ENCODE data around the gene FOXJ1. TPM values are rescaled to one million over a fixed set of nuclear protein-coding genes. Genes with fewer than 3 reads are reported as not detected.

The FOXJ1 gene
- total RNA-seq, 1 experiment from 2014 or later, result 2.0 TPM

DNA sequence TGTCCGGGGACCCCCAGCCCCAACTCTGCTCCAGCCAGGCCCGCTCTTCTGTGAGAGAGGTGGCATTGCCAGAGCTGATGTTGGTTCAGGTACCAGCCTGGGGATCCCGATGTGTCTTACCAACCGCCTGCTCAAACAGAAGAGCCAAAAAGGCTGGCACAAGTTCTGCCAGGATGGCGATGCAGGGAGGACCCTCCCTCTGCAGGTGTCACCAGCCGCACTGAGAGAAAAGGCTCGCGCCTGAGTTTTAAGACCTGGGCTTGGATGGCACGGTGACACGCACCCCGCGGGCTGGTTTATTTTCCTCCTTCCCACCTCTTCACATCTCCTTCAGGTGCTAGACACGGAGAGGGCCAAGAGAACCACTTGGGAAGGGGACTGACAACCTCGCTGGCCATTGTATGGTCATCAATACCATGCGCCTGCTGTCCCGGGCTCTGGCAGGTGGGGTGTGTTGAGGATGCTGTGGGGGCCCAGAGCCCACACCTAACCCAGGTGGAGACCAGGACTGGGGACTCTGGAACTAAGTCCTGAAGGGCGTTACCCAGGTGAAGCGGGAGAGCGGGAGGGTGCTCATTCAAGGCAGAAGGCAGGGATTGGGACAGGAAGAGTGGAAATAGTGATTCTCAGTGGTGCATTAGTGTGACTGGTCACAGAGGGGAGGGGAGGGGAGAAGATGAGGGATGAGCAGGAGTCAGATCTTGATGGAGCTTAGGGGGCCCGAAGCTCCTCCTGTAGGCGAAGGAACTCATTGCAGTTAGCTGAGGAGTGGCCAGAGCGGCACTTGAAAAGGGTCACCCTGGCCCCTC lies 16.3 kb downstream of the FOXJ1 start:
- DNase-seq (ENCODE audit: low spot score), result no peak

DNA sequence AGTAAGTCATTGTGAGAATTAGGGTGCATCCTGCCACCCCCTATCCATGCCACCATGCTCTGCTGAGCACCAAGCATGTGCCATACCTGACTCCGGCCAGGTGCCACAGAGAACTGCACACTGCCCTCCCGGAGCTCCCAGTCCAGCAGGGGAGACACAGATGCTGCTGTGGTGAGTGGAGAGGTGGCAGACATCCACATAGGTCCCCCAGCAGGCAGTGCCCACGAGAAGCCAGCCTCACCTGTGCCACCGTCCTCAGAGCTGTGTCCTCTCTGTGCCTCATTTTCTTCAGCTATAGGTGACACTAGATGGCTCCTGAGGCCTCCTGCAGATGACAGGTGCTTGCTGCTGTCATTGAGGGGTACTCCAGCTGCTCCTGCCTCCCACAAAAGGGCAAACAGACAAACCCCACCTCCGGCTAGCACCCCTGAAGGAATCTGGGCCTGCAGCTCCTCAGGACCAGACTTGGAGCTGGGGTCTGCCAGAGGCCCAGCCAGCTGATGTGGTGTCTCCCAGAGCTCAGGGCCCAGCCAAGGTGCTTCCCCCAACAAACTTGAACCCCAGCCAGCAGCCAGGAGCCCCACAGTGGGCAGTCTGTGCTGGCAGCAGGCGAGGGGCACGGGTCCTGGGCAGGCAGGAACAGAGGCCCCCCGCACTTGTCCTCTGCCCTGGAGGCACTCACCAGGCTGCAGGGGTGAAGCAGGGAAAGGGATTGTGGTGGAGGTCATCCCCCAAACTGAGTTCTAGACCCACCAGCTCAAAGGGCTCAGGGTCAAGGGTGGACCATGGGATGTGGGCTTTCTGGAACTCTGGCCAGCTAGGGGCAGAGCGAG lies 17.1 kb downstream of the FOXJ1 start:
- peak; percentile 25 for DNase-seq (ENCODE audit: low spot score)

DNA sequence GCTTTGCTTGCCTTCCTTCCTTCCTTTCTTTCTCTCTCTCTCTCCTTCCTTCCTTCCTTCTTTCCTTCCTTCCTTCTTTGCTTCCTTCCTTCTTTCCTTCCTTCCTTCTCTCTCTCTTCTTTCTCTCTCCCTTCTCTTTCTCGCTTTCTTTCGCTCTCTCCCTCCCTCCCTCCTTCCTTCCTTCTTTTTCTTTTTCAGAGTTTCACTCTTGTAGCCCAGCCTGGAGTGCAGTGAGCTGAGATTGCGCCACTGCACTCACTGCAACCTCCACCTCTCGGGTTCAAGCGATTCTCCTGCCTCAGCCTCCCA lies 17.9 kb downstream of the FOXJ1 start:
- DNase-seq (ENCODE audit: low spot score), result no peak

DNA sequence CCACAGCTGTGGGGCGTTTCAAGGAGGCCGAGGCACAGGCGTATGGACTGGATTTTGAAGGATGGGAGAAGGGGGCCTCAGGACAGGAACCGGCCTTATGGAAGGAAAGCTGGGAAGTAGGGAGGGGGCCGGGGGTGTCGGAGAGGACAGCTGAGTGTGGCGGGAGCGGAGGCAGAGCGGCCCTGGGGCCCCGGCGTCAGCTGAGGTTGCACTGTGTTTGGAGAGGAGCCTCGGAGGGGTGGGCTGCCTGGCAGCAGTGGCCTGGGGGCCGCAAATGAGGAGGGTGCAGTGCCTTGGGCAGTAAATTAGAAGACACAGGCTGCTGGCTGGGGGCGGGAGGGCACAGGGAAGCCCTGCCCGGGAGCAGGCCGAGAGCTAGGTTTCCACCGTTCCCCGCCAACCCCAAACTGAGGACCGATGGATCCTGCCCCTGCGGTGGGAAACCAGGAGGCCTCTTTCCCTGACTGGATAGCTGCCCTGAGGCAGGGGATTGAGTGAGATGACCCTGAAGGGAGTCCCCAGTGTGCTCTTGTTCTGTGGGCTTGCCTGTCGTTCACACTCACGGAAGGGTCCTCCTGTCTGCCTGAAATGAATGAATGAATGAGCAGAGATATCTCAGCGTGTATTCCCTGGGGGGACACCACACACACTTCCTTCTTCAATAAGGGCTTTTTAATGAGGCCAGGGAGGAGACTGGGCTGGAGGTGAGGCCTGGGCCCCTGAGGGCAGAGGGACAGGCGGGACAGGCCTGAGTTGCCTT lies 18.4 kb downstream of the FOXJ1 start:
- DNase-seq (ENCODE audit: low spot score), result no peak

DNA sequence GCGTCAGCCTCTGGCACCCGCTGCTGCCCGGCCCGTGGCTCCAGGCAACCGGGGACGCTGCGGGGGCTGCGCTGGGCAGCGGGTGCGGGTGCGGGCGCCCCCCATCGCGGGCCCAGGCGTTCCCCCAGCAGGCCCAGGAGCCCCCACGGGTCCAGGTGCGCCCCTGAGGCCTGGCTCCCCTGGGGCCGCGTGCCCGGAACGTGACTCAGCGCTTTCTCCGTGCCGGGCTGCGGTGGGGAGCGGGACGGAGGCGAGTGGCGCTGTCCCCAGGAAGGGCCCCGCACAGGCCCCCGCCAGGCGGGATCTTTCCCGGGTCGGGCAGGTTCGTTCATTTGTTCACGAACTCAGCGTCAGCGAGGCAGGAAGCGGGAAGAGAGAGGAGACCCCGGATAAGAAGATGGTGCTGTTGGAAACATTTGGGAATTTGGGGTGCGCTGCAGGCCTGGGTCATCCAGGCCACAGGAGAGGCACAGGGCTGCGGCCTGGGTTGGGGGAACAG lies 19.1 kb downstream of the FOXJ1 start:
- DNase-seq (ENCODE audit: low spot score), result no peak

DNA sequence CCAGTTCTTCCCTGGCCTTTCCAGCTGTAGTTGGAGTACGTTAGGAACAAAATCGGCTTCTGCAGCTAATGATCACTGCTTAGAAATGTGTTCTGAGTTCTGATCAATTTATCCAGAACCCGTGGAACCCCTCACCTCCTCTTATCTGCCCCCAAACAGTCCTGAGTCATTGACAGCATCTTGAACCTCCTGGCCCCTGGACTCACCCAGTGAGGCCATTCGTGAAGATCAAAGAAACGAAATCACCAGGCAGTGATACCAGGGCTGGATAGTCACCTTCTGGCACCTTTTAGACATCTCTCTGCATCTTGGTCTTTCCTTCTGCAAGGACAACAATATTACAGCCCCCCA lies 20.4 kb downstream of the FOXJ1 start:
- DNase-seq (ENCODE audit: low spot score), result no peak

DNA sequence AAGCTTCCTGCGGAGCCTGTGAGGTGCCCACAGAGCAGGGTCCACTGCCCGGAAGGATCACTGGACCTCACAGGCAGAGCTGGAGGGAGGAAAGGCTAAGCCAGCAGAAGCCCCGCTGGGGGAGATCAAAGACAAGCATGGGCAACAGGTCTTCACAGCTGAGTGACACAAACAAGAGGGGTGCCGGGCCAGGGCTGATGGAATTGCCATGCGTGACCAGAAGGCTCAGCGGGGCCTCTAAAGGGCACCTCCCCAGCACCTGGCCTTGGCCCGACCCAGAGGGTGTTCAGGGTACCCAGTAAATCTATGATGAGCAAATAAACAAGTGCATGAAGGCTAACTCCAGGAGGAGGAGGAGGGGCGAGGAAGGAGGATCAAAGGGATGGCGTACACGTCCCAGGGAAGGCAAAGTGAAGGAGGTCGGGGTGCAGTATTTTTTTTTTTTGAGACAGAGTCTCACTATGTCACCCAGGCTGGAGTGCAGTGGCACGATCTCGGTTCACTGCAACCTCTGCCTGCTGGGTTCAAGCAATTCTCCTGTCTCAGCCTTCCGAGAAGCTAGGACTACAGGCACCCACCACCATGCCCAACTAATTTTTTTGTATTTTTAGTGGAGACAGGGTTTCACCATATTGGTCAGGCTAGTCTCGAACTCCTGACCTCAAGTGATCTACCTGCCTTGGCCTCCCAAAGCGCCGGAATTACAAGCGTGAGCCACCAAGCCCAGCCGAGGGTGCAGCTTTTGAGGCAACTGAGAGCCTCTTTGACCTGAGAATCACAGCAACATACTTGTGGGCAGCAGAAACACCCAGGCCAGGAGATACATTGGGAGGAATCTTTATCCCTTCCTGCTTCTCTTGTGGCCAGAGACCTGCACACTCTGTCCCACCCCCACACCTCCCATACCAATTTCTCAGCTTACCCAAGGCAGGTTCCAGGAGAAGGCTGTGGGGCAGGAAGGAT lies 21.4 kb downstream of the FOXJ1 start:
- DNase-seq (ENCODE audit: low spot score), result no peak

DNA sequence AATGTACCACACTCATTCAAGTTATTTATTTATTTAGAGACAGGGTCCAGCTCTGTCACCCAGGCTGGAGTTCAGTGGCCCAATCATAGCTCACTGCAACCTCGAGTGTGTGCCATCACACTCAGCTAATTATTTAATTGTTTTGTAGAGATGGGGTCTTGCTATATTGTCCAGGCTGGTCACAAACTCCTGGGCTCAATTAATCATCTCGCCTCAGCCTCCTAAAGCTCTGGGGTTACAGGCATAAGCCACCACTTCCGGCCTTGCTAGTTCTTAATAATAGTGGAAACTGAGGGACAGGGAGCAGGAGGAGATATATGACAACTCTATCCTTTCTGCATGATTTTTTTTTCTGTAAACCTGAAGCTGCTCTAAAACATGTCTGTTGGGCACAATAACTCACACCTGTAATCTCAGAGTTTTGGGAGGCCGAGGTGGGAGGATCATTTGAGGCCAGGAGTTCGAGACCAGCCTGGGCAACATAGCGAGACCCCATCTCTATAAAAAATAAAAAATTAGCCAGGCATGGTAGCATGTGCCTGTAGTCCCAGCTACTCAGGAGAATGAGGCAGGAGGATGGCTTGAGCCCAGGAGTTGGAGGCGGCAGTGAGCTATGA lies 25.8 kb downstream of the FOXJ1 start:
- DNase-seq (ENCODE audit: low spot score), result no peak

DNA sequence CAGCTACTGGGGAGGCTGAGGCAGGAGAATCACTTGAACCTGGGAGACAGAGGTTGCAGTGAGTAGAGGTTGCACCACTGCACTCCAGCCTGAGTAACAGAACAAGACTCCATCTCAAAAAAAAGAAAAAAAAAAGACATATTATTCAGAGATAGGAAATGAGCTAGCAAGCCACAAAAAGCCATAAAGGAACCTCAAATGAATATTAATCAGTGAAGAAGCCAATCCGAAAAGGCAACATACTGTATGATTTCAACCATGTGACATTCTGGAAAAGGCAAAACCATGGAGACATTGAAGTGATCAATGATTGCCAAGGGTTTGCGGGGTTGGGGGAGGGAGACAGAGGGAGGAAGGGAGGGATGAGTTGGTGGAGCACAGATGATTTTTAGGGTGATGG lies 29.1 kb downstream of the FOXJ1 start:
- DNase-seq (ENCODE audit: low spot score), result no peak

DNA sequence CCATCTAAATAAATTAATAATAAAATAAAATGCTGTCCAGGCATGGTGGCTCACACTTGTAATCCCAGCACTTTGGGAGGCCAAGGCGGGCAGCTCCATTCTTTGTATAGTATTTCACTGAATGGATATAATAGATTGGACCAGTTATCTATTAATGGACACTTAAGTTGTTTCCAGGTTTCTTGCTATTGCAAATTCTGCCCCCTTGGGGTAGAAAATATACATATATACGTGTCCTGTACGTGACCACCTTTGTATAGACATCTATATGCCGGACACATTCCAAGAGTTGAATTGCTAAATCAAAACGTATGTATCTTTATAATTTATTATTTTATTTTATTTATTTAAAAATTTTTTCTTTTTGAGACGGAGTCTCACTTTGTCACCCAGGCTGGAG lies 33.5 kb downstream of the FOXJ1 start:
- DNase-seq (ENCODE audit: low spot score), result peak; percentile 35

DNA sequence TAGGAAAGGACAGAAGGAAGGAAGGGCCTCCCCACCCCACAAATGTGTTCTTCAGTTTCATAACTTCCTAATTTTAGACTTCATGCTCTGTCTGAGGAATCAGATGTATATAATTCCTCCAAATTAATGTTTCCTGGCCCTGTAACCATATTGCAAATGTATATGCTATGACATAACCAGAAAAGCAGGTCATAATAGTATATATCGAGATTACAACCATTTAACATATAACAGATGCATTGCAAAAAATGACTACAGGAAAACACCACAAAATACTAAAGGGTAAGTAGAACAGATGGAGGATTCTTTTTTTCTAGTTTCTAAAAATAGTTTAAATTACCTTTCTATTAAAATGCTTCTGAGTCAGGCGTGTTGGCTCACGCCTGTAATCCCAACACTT lies 34.3 kb downstream of the FOXJ1 start:
- DNase-seq (ENCODE audit: low spot score), result no peak

DNA sequence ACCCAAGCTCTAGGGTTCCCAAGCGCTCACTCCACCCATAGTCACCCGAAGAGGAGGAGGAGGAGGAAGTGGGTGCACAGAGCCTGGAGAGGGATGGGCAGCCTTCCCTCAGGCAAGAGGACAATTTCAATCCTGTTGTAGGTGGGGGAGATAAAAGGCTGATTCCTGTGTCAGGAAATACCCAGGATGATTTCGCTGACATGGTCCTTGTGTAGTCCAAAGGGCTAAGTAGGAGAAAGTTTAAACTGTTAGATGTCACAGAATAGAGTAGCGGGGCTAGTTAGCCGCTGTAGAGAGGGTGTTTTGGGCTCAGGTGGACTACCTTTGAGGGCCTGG lies 36.2 kb downstream of the FOXJ1 start:
- DNase-seq (ENCODE audit: low spot score), result no peak

DNA sequence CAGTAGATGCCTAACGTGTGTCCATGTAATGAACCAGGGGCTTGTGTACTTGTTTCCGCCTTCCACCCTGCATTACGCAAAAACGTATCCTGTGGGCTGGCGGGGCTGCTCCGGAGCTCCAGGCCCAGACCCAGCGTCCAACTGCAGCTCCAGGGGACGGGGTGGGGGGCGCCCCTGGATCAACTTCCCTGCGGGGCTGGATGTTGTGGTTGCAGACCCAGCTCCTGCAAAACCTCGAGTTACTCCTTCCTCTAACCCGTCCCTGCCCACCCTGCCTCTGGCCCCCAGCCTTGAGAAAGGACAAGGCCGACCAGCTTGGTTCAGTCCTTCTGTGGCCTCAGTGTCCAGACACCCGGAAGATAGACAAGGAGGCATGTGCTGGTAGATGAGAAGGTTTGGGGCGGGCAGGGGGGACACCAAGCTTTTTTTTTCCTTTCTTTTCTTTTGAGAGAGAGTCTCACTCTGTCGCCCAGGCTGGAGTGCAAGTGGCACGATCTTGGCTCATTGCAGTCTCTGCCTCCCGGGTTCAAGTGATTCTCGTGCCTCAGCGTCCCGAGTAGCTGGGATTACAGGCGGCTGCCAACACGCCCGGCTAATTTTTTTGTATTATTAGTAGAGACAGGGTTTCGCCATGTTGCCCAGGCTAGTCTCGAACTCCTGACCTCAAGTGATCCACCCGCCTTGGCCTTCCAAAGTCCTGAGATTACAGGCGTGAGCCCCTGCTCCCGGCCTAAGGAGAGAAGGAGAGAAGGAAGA lies 36.7 kb downstream of the FOXJ1 start:
- no peak for DNase-seq (ENCODE audit: low spot score)

DNA sequence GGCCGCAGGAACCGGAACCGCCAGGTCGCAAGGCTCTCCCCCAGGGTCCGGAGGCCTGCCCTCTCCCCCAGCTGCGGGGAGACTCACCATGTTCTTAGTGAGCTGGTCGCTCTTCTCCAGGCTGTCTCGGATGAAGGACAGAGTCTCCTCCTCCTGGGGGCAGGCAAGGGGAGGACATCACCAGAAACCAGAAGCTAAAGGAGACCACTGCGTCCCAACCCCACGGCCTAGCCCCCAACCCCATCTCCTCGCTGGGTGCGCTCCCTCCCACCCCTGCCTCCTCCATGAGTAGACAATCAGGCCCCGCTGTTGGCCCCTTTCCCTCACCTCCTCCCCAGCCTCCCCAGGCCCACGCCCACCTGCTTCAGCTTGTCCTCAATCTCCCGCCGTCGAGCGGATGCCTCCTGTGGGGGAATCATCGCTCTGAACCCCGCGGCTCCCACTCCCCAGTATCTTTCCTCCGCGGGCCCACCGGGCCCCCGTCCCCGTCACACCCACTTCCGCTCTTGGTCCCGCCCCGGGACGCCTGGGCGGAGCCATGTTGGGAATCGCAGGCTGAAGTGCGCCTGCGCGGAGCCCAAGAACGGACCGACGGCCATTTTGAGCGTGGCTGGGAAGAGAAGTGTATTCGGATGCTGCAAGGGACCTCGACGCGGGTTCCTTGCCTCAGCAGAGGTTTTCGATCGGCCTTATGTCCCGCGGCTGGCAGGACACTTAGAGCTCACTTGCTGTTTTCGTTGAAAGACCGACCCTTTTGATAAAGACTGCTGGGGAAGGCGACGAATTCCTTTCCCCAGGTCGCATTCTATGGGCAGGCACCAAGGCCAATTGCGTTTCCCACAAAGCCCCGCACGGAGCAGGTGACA lies 37.5 kb downstream of the FOXJ1 start, which contains the start of gene EXOC7:
Gene EXOC7 (minus strand): TSS at position 514 of the 866 bp plus-strand sequence. CDS start 95 bp downstream, at position 419.
- peak; percentile 91 for DNase-seq (ENCODE audit: low spot score)

DNA sequence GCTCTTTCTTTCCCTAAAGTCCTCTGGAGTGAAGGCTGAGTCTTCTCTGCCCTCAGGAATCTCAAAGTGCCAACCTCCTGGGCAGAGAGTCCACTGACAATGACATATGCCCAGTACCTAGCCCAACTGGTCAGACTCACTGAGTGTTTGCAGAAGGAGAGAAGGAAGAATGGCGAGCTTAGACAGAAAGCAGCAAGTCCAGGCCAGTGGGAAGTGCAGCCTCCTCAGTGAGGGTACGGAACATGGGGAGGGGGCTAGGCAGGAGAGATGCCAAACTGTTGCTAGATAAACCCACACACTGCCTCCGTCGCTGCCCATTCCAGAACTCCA lies 38.1 kb downstream of the FOXJ1 start:
- DNase-seq (ENCODE audit: low spot score), result no peak

DNA sequence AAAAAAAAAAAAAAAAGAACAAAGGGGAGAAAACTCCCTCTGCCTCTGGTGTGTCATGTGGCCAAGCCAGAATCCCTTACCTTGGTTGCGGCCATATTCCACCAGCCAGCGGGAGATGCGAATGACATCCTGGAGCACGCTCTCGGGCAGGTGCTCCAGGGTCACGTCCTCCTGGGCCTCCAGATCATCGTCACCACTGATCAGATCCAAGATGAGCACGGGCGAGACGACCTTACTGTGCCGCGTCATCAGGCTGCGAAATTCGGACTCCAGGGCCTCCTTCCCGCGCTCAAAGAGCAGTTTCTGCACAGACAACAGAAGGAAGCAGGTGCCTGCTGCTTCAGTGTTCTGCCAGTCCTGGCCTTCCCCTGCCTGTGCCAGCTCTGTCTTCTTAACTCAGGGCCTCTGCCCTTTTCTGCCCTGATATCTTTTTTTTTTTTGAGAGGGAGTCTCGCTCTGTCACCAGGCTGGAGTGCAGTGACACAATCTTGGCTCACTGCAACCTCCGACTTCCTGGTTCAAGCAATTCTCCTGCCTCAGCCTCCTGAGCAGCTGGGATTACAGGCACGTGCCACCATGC lies 43.2 kb downstream of the FOXJ1 start:
- no peak for DNase-seq (ENCODE audit: low spot score)

DNA sequence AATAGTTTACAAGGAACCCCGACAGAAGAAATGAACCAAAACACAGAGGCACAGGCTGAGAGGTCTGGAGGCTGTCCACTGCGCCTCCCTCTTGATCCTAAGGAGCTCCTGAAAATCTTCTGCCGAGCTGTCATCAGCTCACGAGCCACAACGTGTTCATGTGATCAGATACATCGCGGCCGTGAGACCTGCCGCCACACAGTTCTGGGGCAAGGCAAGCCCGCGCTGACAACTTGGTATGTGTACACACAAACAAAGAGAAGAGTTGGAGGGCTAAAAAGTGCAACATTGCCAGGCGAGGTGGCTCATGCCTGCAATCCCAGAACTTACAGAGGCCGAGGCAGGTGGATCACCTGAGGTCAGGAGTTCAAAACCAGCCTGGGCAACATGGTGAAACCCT lies 45.1 kb downstream of the FOXJ1 start:
- DNase-seq (ENCODE audit: low spot score), result no peak

DNA sequence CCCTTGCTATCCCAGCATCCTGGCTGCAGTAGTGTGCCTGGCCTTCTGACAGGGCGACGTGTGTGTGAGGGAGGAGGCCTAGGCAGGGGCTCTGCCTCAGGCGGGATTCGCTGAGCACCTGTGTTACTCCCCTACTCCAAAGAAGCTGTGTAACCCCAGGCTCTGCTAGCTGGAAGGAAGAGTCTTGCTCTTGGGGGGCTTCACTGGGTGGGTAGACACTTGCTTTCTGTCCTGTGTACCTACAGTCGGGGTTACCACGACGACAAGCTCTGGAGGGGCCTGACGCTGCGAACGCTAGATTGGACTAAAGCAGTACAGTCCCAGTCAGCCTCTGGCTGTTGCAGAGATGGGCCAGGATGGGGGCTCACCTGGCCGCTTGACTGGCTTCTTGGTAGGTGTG lies 47.0 kb downstream of the FOXJ1 start:
- DNase-seq (ENCODE audit: low spot score), result no peak
